ENCODE measurements around the gene C17orf100.

Gene C17orf100

GRCh38 chr17:6651354-6651918 lies at the start of gene C17orf100, which contains the start of gene MED31:
C17orf100 (plus strand) TSS chr17:6651762; CDS start chr17:6651914, 152 bp downstream.
MED31 (minus strand) TSS chr17:6651605; CDS start chr17:6651528, 77 bp downstream.
- no peak for TF ChIP-seq CTCF (IDR thresholded peaks at IDR 0.05; ENCODE audit: low read depth, low read length, missing control alignments)
- DNase-seq (ENCODE audit: extremely low read depth, low read depth): peak; percentile 72
- peak within 1 kb of the TSS; percentile 99 for H3K4me3 ChIP-seq (replicated peaks; ENCODE audit: low read depth, low read length)

- no peak for TF ChIP-seq CTCF (IDR thresholded peaks at IDR 0.05; ENCODE audit: low read depth, low read length, missing control alignments)
- H3K4me3 ChIP-seq (replicated peaks; ENCODE audit: low read depth, low read length): no peak overlapping the region
Observed at GRCh38 chr17:6602141-6602540, 49.4 kb upstream of the C17orf100 start.

GRCh38 chr17:6603744-6604325 lies 47.7 kb upstream of the C17orf100 start:
- TF ChIP-seq CTCF (IDR thresholded peaks at IDR 0.05; ENCODE audit: low read depth, low read length, missing control alignments): no peak
- no peak overlapping the region for H3K4me3 ChIP-seq (replicated peaks; ENCODE audit: low read depth, low read length)
- no peak for DNase-seq (ENCODE audit: extremely low read depth, low read depth)

More at GRCh38 chr17:6602141-6602540, 49.4 kb upstream of the C17orf100 start:
- no peak for DNase-seq (ENCODE audit: extremely low read depth, low read depth)

- no peak for TF ChIP-seq CTCF (IDR thresholded peaks at IDR 0.05; ENCODE audit: low read depth, low read length, missing control alignments)
- no peak for DNase-seq (ENCODE audit: extremely low read depth, low read depth)
- H3K4me3 ChIP-seq (replicated peaks; ENCODE audit: low read depth, low read length): no peak overlapping the region
Observed at GRCh38 chr17:6605142-6605541, 46.4 kb upstream of the C17orf100 start.

GRCh38 chr17:6608321-6608720 lies 43.2 kb upstream of the C17orf100 start:
- no peak overlapping the region for H3K4me3 ChIP-seq (replicated peaks; ENCODE audit: low read depth, low read length)
- no peak for DNase-seq (ENCODE audit: extremely low read depth, low read depth)
- TF ChIP-seq CTCF (IDR thresholded peaks at IDR 0.05; ENCODE audit: low read depth, low read length, missing control alignments): no peak

- no peak for TF ChIP-seq CTCF (IDR thresholded peaks at IDR 0.05; ENCODE audit: low read depth, low read length, missing control alignments)
- H3K4me3 ChIP-seq (replicated peaks; ENCODE audit: low read depth, low read length): no peak overlapping the region
- DNase-seq (ENCODE audit: extremely low read depth, low read depth): no peak
Observed at GRCh38 chr17:6610011-6610410, 41.6 kb upstream of the C17orf100 start.
